HG02943 (cell line): ENCODE results near the gene HOXB5.

Source experiments
- ATAC-seq: cut with Tn5 transposase; IDR thresholded peaks from one replicate; pipeline ENCODE4 v1.9.1; 2021; ENCODE audit warnings: mild to moderate bottlenecking, low read depth, moderate library complexity; ENCODE audit not compliant: unreplicated experiment

HOXB5 gene

DNA sequence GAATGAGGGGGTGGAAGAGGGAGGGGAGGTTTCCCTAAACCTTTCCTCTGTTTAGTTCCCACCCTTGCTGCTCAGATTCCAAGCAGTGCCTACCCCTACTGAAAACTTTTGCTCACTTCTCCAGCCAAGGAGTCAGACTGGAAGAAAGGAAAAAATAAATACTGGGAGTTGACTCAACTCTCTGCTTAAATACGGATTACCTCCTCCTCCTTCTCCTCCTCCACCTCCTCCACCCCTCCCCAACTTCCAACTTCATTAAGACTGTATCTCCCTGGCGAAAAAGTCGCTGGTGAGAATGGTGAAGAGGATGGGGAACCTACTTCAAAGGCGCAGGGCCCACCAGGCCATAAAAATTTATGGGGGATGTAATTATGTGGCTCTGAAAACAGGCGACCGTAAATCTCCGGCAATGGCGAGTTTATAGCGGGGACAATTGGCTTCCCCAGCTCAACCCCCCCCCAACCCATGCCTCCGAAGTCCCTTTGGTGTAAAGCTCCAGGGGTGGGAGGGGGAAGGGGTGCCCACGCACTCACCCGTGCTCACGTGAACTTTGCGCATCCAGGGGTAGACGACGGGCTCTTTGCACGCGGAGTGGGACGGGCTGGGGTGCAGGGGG is 16.1 kb downstream of the HOXB5 start:
- ATAC-seq, result no peak

DNA sequence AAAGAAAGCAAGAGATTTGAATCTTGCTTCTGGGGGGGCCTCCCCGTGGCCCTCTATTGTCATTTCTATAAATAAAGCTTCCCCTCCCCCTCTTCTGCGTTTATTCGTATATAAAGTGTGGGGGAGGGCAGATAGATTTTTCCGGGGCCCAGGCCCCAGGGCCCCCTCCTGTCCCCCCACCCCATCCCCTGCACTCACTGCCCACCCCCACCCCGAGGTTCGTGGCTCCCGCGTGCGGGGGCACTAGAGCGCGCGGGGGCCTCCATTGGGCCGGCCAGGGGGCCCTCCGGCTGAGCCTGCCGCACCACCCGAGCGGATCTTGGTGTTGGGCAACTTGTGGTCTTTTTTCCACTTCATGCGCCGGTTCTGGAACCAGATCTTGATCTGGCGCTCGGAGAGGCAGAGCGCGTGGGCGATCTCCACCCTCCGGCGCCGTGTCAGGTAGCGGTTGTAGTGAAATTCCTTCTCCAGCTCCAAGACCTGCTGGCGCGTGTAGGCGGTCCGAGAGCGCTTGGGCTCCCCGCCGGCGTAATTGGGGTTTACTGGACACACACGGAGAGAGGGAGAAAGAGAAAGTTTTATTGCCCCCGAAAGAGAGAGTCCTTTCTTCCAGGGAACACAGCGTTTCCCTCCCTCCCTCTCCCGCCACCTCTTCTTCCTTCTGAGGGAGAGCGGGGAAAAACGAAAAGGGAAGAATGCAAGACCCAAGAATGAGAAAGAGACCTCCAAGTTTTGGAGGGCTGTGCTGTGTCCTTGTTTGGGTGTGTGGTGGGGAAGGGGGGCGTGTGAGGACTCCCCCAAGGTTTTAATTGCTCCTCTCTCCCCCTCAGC is 16.9 kb downstream of the HOXB5 start:
- ATAC-seq, result no peak

GRCh38 chr17:48575673-48576478 is 17.7 kb downstream of the HOXB5 start:
- ATAC-seq, result no peak

DNA sequence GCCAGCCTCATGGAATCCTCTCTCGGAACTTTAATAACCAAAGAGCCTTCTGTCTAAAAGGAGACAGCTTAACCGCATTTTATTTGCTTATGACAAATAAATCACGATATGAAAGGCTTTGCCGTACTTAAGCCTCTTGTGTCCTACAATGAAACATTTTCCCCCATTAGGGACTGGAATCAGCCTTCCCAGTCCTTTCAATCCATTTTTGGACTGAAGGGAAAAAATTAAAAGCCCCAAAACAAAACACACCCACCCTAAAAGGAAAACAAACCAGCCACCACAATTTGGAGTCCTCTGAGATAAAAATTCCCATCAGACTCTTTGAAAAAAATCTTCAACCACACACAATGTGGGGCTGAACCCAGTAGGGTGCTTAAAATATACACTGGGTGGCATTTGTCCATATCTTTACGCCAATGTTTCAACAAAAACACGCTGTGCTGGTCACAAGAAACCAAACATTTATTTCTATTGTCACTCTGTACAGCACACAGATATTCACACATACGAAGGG is 18.5 kb downstream of the HOXB5 start:
- ATAC-seq, result no peak

DNA sequence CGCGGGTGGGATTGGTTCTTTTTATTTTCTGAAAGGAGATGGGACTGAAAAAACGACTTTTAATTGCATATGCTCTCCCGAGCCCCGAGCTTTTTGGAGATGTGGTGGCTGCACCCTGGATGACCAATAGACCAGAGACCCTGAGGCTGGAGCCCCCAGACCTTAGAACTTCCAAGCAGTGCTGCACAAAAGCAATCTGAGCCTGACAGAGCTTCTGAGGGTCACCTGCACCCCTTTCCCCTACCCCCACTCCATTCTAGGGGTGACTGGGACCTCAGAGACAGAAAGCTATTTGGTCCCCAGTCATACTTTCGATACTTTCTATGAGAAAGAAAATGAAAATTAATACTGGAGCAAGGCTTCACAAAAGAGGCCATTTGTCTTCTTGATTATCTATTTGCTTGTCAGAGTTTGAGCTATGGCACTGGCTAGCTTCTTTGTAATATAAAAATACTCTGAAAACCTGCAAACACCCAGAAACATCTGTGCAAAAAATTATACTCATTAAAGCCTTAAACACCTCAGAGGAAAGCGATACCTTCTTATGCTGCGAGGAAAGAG is 19.0 kb downstream of the HOXB5 start:
- ATAC-seq, result no peak

GRCh38 chr17:48571826-48572417 is 21.7 kb downstream of the HOXB5 start:
- no peak for ATAC-seq

DNA sequence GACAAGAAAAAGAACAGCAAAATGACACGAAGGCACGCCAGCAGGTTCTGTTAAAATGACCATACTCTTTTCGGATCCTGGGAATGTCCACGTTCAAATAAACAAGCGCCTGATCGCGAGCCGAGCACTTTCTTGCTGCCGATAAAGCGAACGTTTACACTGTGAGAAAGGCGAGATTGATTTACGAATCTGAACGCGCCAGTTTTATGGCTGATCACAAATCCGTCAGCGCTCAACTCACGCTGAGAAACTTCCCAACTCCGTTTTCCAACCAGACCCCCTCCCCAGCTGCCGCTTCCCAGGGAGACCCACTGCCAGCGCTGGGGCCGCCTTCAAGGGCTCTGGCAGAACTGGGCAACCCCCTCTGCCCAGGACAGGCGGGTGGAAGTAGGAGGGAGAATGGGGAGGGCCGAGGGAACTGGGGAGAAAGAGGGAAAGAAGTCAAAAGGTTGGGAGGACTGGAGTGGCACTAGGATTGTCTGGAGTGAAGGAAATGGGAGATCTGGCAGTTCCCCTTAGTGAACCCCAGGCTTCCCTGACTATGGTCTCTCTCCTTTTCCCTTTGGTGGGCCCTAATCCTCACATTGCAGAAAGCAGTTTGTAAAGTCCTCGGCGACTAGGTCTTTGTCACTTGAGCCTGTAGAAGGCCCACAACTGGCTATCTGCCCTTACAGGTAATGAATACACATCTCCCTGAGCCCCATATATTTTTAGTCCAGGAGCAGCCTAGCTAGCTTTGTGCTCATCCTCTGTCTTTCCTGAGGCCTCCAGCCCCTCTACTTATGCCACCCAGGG is 22.4 kb downstream of the HOXB5 start:
- ATAC-seq, result no peak

GRCh38 chr17:48570325-48571023 is 23.1 kb downstream of the HOXB5 start:
- ATAC-seq, result no peak

GRCh38 chr17:48569674-48570324 is 23.8 kb downstream of the HOXB5 start:
- no peak for ATAC-seq

DNA sequence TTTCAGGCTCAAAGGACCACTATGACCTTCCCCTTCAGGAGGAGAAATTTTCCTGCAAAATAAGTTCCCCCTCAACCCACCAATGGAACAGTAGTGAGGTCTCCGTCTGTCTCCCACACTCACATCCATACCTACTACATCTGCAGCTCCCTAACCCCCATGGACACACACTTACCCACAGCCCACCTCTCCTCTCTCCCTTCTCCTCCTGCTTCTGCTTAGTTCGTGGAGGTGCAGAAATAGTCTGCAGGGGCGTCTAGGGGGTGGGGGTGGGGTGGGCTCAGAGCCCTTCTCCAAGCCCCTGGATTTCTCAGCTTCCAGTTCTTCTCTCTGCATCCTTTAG is 24.4 kb downstream of the HOXB5 start:
- no peak for ATAC-seq

DNA sequence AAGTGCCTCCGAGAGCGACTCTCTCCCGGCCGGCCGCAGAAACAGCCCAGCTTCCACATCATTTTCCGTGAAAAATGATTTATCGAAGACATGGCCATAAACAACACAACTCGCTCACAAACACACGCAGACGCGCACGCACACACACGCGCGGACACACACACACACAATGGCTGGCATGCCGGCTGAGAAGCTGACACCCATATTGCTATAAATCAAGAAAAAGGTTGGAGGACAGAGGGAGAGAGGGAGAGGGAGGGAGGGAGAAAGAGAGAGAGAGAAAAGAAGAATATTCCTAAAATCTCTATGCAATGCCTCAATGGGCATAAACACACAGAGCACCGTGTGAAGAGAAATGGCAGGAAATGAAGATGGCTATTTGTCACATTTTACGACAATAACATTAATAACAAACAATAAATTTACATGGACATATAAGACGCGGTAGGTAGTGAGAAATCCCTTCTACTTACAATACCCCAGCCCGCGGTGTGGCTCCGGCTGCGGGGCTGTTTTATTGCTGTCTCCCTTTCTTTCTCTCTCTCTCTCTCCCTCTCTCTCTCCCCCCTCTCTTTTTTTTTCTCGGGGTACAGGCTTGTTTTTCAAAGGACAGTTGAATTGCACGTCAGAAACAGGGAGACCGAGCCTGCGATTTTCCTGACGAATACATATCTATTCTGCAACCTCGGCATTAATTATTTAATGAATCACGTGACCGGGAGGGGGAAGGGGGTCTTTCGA is 24.9 kb downstream of the HOXB5 start:
- no peak for ATAC-seq

- ATAC-seq, result no peak
Measured at GRCh38 chr17:48567646-48568354, 25.8 kb downstream of the HOXB5 start.

DNA sequence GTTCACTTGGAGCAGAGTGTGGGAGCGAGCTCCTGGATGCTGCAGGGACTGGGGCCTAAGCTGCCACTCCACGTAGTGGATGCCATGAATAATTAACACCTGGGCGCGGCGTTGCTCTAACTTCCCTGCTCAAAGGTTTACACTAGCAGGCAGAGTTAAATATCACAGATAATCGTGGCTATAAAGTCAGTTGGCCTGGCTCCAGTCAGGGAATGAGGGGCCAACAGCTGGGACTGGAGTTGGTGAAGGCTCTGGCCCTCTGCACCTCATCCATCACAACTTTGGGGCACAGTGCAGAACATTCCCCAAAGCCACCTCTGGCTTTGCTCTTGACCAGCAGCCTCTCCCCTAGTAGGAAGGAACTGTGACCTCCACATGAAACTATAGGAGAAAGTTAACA is 26.4 kb downstream of the HOXB5 start:
- ATAC-seq, result no peak

- ATAC-seq, result no peak
Measured at GRCh38 chr17:48566717-48567116, 26.9 kb downstream of the HOXB5 start.

DNA sequence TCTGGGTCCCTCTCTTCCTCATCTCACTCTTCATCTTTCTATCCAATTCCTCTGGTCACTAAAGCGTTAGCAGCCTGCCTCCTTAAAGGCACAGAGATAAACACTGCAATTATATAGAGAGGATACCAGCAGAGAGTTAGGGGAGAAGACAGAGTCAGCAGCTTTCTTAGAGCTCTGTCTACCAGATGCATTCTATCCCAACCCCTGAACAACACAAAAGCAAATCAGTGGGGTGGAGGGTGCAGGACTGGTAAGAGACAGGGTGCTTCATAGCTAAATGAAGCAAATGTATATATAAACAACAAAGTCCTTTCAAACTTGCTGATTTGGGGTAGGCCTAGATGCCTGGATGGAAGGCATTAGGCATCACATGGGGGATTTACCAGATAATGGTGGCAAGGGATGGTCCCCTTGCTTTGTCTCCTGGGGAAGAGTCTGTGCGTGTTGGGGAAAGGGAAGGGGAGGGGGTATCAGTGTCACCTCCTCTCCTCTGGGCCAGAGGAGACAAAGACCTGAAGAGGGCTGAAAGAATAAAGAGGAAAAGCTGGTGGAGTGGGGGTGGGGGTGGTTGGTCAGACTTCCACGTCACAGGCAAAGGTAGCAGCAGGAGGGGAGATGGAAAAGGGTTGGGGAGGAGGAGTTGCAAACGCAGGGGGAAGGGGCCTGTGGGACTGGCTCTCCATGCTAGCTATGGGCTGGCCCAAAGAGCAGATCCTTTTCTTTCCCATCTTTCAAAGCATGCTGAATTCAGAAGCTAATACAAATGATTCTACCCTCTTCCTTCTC is 27.5 kb downstream of the HOXB5 start:
- no peak for ATAC-seq

GRCh38 chr17:48565022-48565554 is 28.5 kb downstream of the HOXB5 start:
- no peak for ATAC-seq
